Caco-2 (cell line): ENCODE results near the gene SYT14. TPM values are rescaled to one million over a fixed set of nuclear protein-coding genes. Genes with fewer than 3 reads are reported as not detected.
"Not testable (repeated sequence)": the region's sequence is repeated elsewhere in the genome, so short reads cannot be mapped to it uniquely, and the experiment has no call there.

Experiments
- BruUV-seq: library from RNA; stranded (reverse); fragments of 400-500 nt; replicated peaks from 2 replicates; lab custom pipeline; 2021; lab: Mats Ljungman, UMichigan
- CTCF ChIA-PET: fragments of 300-600 bp; sonication (Branson Sonifier 250); formaldehyde crosslinking; loops from one replicate; lab custom pipeline; 2022; ENCODE audit warnings: antibody characterized with exemption; lab: Charles Lee
- POLR2A ChIA-PET: fragments of 300-600 bp; sonication (Branson Sonifier 250); formaldehyde crosslinking; loops from one replicate; lab custom pipeline; 2022; ENCODE audit warnings: antibody characterized with exemption; lab: Charles Lee
- DNase-seq, 2 experiments: peaks; one replicate each; pipeline versions ENCODE4 v3.0.0 to v3.0.0-alpha.2; 2020 to 2022
- H3K27me3 ChIP-seq: replicated peaks from 2 replicates; pipeline ENCODE4 v1.6.0; 2011; ENCODE audit warnings: low read length; ENCODE audit not compliant: control insufficient read depth, insufficient read depth
- H3K36me3 ChIP-seq: 2 replicates; pipeline ENCODE4 v1.5.1; 2011; ENCODE audit warnings: low read length; ENCODE audit not compliant: control insufficient read depth, insufficient read depth
- H3K4me1 ChIP-seq: fragments of 250-450 bp; sonication (Bioruptor Pico); 2 replicates; pipeline ENCODE4 v1.5.1; 2020; ENCODE audit warnings: mild to moderate bottlenecking
- H3K4me3 ChIP-seq: 2 replicates; pipeline ENCODE4 v1.5.1; 2011; ENCODE audit warnings: low read depth, mild to moderate bottlenecking, control low read depth, low read length
- H3K9me3 ChIP-seq: fragments of 250-450 bp; sonication (Bioruptor Pico); 2 replicates; pipeline ENCODE4 v1.5.1; 2020; ENCODE audit warnings: mild to moderate bottlenecking, moderate library complexity
- H3K27ac Mint-ChIP-seq: one replicate; pipeline ENCODE4 v1.8.0; 2022; ENCODE audit warnings: mixed read lengths; ENCODE audit not compliant: unreplicated experiment
- H3K27me3 Mint-ChIP-seq: one replicate; pipeline ENCODE4 v1.8.0; 2022; ENCODE audit warnings: mixed read lengths; ENCODE audit not compliant: insufficient read depth, unreplicated experiment
- H3K36me3 Mint-ChIP-seq: one replicate; pipeline ENCODE4 v1.8.0; 2022; ENCODE audit warnings: mild to moderate bottlenecking, mixed read lengths; ENCODE audit not compliant: insufficient read depth, unreplicated experiment
- H3K4me1 Mint-ChIP-seq: one replicate; pipeline ENCODE4 v1.8.0; 2022; ENCODE audit warnings: low read depth, mixed read lengths; ENCODE audit not compliant: unreplicated experiment
- H3K4me3 Mint-ChIP-seq: one replicate; pipeline ENCODE4 v1.8.0; 2022; ENCODE audit warnings: mild to moderate bottlenecking, moderate library complexity, mixed read lengths; ENCODE audit not compliant: unreplicated experiment
- H3K9me3 Mint-ChIP-seq: one replicate; pipeline ENCODE4 v1.8.0; 2022; ENCODE audit warnings: mixed read lengths; ENCODE audit not compliant: unreplicated experiment
- intact Hi-C: fragments of 100-400 bp; cut with micrococcal nuclease; formaldehyde crosslinking; loops from one replicate; pipeline ENCODE4 v1.10.0; 2022; ENCODE audit not compliant: unreplicated experiment
- total RNA-seq: library from RNA; stranded (reverse); gene quantifications from 2 replicates; pipeline ENCODE4 v1.2.3, GENCODE V29; 2022
- TF ChIP-seq, protein P1 (sequence below), 2 experiments: fragments of 200-600 bp in 1 of 2; IDR thresholded peaks; 1 replicate in 1 of 2; 2 replicates in 1 of 2; pipeline versions ENCODE4 v1.5.1 to v1.8.0; 2011 to 2022; ENCODE audit warnings: antibody characterized with exemption in 1 of 2, control low read depth in 1 of 2, inconsistent platforms in 1 of 2, low read depth in 1 of 2, low read length in 1 of 2, mild to moderate bottlenecking in 1 of 2, moderate library complexity in 1 of 2; ENCODE audit not compliant: insufficient read depth in 1 of 2, severe bottlenecking in 1 of 2, unreplicated experiment in 1 of 2

Gene SYT14
- total RNA-seq, 1 experiment from 2014 or later: 0.18 TPM

DNA sequence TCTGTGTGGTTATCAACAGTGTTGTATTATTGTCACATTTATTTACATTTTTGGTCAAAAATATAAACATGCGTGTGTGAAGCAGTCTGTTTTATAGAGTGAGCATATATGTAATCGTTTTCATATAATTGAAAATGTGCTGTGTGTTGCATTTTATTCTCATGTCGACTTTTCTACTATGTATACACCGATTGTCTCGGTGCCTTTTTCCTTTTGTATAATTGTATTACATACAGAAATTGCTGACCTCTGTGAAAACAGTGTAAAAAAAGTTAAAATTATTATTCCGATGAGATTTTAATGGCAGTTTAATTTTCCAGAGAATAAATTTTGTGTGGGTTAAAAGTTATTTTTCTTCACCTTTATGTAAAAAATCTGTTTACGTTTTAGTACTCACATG, 232.2 kb downstream of the SYT14 start:
- ChIA-PET CTCF (no interaction called here), POLR2A (no interaction called here)
- no peak overlapping the region for H3K4me3 ChIP-seq
- no peaks in the 10 kb centered on the region for H3K36me3 ChIP-seq
- no peak overlapping the region for H3K4me3 Mint-ChIP-seq
- DNase-seq: no peak
- H3K27ac Mint-ChIP-seq: no peak overlapping the region
- intact Hi-C loops: no loop called here
- TF ChIP-seq, protein P1, sequence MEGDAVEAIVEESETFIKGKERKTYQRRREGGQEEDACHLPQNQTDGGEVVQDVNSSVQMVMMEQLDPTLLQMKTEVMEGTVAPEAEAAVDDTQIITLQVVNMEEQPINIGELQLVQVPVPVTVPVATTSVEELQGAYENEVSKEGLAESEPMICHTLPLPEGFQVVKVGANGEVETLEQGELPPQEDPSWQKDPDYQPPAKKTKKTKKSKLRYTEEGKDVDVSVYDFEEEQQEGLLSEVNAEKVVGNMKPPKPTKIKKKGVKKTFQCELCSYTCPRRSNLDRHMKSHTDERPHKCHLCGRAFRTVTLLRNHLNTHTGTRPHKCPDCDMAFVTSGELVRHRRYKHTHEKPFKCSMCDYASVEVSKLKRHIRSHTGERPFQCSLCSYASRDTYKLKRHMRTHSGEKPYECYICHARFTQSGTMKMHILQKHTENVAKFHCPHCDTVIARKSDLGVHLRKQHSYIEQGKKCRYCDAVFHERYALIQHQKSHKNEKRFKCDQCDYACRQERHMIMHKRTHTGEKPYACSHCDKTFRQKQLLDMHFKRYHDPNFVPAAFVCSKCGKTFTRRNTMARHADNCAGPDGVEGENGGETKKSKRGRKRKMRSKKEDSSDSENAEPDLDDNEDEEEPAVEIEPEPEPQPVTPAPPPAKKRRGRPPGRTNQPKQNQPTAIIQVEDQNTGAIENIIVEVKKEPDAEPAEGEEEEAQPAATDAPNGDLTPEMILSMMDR (IDR thresholded peaks at IDR 0.05; ENCODE audit: insufficient read depth in 1 of 2, low read depth in 1 of 2, low read length in 1 of 2, severe bottlenecking in 1 of 2, unreplicated experiment in 1 of 2): no peak
- H3K27me3 ChIP-seq: no peaks in the 10 kb centered on the region
- no peaks in the 10 kb centered on the region; the same call in 1 of the 2 replicates for H3K9me3 ChIP-seq
- peaks cover 13% of the 10 kb centered on the region for H3K4me1 Mint-ChIP-seq
- H3K4me1 ChIP-seq: peaks cover 19% of the 10 kb centered on the region
- H3K27me3 Mint-ChIP-seq: no peaks in the 10 kb centered on the region
- BruUV-seq: no TSS peak
- no peaks in the 10 kb centered on the region for H3K36me3 Mint-ChIP-seq
- H3K9me3 Mint-ChIP-seq: peaks cover 10% of the 10 kb centered on the region

DNA sequence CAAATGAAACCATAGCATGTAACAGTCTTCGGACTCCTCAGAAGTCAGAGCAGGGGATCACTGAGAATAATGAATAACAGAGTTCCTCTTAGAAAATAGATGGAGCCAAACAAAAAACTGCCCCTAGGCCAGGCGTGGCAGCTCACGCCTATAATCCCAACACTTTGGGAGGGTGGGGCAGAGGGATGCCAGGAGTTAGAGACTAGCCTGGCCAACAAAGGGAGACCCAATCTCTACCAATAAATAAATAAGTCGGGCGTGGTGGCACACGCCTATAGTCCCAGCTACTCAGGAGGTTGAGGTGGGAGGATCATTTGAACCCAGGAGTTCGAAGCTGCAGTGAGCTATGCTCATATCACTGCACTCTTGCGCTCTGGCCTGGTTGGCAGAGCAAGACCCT, 236.1 kb downstream of the SYT14 start:
- H3K36me3 ChIP-seq: no peaks in the 10 kb centered on the region
- CTCF ChIA-PET: interaction anchor here (0.5 kb wide), 1 partner anchor 137 kb away, joined by 9 read pairs; no protein-coding TSS in a partner anchor
- H3K9me3 Mint-ChIP-seq: no peaks in the 10 kb centered on the region
- H3K27me3 ChIP-seq: no peaks in the 10 kb centered on the region
- no peak overlapping the region for H3K4me3 ChIP-seq
- intact Hi-C loops: no loop called here
- BruUV-seq: no TSS peak
- no peaks in the 10 kb centered on the region for H3K27me3 Mint-ChIP-seq
- no peaks in the 10 kb centered on the region; the same call in 1 of the 2 replicates for H3K9me3 ChIP-seq
- POLR2A ChIA-PET: no interaction called here
- no peak overlapping the region for H3K4me3 Mint-ChIP-seq
- H3K4me1 ChIP-seq: no peaks in the 10 kb centered on the region
- no peaks in the 10 kb centered on the region for H3K36me3 Mint-ChIP-seq
- TF ChIP-seq, protein P1 (IDR thresholded peaks at IDR 0.05; ENCODE audit: insufficient read depth in 1 of 2, low read depth in 1 of 2, low read length in 1 of 2, severe bottlenecking in 1 of 2, unreplicated experiment in 1 of 2): no peak
- no peak overlapping the region for H3K27ac Mint-ChIP-seq
- no peak for DNase-seq
- H3K4me1 Mint-ChIP-seq: no peaks in the 10 kb centered on the region

DNA sequence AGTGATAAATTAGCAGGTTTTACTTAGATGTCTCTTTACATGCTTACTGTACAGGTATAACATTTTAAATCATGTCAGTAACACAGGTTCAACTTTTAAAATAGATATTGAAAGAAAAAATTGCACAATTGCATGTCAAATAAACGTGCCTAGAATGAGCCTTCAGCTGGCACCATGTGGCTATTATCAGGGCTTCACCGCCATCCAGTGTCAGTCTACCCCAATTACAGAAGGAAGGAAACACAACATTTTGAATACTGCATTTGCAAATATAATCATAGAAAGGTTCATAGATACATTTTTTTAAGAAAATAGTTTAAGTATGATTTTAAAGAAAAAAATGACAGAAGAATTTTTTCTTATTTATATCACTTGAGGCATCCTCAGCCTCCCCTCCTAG, 247.0 kb downstream of the SYT14 start:
- Mint-ChIP-seq H3K27me3 (no peaks in the 10 kb centered on the region), H3K36me3 (no peaks in the 10 kb centered on the region), H3K4me1 (no peaks in the 10 kb centered on the region), H3K9me3 (no peaks in the 10 kb centered on the region), H3K27ac (no peak overlapping the region), H3K4me3 (no peak overlapping the region)
- no TSS peak for BruUV-seq
- intact Hi-C loops: no loop called here
- ChIA-PET POLR2A (no interaction called here), CTCF (no interaction called here)
- TF ChIP-seq, protein P1 (IDR thresholded peaks at IDR 0.05; ENCODE audit: insufficient read depth in 1 of 2, low read depth in 1 of 2, low read length in 1 of 2, severe bottlenecking in 1 of 2, unreplicated experiment in 1 of 2): peak in 1 of 2 experiments; percentile 13
- Histone ChIP-seq H3K9me3 (no peaks in the 10 kb centered on the region), H3K27me3 (no peaks in the 10 kb centered on the region), H3K36me3 (no peaks in the 10 kb centered on the region), H3K4me3 (no peak overlapping the region), H3K4me1 (no peaks in the 10 kb centered on the region)
- DNase-seq: no peak

DNA sequence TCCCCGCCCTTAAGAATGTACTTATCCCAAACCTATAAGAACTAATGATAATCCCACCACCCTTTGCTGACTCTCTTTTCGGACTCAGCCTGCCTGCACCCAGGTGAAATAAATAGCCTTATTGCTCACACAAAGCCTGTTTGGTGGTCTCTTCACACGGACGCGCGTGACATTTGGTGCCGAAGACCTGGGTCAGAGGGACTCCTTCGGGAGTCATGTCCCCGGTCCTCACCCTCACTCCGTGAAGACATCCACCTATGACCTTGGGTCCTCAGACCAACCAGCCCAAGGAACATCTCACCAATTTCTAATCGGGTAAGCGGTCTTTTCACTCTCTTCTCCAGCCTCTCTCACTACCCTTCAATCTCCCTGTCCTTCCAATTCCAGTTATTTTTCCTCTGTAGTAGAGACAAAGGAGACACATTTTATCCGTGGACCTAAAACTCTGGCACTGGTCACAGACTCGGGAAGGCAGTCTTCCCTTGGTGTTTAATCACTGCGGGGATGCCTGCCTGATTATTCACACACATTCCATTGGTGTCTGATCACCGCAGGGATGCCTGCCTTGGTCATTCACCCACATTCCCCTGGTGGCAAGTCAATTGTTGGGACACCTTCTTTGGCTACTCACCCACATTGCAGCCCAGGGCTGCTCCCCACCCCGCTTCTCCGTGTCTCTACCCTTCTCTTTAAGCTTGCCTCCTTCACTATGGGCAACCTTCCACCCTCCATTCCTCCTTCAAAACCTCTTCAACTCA, 250.0 kb downstream of the SYT14 start:
- H3K36me3 Mint-ChIP-seq, POLR2A ChIA-PET, H3K9me3 ChIP-seq, H3K4me1 Mint-ChIP-seq, DNase-seq, H3K4me3 Mint-ChIP-seq, H3K4me1 ChIP-seq, H3K4me3 ChIP-seq, CTCF ChIA-PET, H3K27ac Mint-ChIP-seq, H3K9me3 Mint-ChIP-seq, H3K36me3 ChIP-seq, intact Hi-C loops, BruUV-seq, H3K27me3 ChIP-seq, H3K27me3 Mint-ChIP-seq: not testable (repeated sequence)
